Activated T-cell treated with anti-CD3 and anti-CD28 coated beads, Interleukin-2, amount 50 U/mL, for 48 hours (primary cell): ENCODE measurements around the gene KLHL34.

ENCODE experiments used
- DNase-seq, 2 experiments: peaks; one replicate each; pipeline ENCODE4 v3.0.0-alpha.2; 2020

Gene KLHL34, protein sequence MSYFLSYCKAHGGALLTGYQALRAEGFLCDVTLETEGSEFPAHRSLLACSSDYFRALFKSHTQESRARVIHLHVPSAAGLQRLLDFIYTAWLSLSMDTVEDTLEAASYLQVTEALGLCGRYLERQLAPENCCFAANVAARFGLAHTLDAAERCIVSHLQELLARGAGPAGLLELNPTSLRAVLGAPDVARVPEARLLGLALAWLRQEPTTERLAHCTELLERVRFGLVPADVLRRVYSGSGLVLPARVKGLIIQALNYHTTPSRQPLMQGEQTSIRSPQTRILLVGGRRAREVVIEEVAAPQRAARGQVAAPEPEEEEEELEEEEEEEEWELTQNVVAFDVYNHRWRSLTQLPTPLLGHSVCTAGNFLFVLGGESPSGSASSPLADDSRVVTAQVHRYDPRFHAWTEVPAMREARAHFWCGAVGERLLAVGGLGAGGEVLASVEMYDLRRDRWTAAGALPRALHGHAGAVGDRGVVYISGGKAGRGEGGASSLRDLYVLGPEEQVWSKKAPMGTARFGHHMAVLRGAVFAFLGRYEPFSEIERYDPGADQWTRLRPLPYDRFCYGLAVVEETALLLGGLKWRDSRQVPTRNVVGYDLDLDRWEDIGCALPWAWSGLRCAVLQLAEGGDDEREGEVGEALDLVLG

DNA sequence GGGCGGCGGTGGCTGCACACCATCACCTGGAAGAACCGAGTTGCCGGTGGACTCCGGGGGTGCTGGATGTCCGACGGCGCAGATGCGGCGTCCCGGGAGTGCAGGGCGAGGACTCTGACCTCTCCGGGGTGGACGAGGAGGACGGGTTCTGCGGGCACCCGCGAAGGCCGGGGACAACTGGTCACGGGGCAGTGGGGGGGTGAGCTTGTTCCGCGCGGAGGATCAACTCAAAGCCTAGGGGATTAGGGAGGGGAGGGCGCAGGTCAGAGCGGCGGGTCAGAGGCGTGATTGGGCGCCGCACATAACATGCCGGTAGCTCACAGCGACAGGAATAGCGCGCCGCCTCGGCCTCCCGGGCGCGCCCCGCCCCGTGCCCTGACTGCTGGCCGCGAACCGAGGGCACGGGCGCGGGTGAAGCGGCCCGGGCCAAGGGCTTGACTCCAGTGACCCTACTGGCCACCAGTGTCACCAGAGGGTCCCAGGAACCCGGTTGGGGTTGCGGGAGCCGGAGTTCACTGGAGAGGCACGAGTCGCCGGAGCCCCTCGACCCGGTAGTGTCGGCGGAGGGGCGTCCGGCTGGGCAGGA lies at the start of gene KLHL34:
Gene KLHL34, minus strand, starts transcription at position 179 of the 586 bp plus-strand sequence. CDS start 542 bp downstream, outside the sequence.
- peak; percentile 26 to 38 for DNase-seq

DNA sequence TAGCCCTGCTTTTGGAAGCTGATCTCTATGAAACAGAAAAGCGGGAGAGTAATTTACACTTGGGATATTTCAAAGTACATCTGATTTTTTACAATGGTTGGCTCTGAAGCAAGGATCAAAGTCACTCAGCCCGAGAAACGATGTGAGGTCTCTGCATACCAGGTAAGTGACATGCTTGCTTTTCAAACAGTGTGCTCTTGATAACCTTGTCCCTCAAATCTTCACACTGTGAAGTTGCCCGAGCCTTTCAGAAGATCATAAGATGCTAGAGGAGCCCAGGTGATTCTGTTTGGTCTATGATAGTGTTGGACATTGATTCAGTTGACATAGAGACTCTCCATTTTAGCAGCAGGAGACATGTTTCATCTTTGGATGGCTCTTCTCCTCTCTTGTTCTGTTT lies 47.1 kb upstream of the KLHL34 start:
- DNase-seq: no peak

DNA sequence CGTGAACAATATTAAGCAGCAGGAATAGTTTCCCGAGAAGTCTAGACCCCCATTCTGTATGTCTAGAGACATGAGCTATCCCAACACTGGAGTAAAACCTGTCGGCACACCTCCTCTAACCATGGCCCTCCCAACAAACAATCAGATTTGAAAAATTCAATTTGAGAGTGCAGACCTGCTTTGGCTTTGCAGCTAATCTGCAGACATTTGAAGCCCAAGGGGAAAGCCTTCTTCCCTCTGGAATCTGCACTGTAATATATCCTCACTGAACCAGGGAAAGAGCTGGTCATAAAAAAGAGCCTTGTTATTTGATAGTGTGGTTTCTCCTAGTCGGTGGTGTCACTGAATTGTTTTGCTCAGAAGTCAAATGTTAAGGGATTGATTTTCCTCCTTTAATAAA lies 44.6 kb upstream of the KLHL34 start:
- DNase-seq: no peak

DNA sequence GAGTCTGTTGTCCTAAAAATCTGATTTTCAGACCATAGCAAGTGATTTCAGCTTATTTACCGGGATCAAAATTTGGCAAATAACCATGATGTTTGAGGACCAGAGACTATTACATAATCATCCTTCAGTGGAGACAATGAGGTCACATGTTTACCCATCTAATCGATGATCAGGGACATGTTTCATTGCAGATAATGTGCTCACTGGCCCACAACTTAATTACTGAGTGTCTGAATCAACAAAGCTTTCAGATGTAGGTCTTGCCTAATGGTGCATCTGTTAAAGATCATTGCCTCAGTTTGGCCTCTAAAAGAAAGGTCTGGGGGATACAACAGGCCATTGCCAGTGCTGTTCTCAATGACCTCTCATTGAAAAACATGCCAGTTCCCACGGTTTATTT lies 42.8 kb upstream of the KLHL34 start:
- DNase-seq: no peak

DNA sequence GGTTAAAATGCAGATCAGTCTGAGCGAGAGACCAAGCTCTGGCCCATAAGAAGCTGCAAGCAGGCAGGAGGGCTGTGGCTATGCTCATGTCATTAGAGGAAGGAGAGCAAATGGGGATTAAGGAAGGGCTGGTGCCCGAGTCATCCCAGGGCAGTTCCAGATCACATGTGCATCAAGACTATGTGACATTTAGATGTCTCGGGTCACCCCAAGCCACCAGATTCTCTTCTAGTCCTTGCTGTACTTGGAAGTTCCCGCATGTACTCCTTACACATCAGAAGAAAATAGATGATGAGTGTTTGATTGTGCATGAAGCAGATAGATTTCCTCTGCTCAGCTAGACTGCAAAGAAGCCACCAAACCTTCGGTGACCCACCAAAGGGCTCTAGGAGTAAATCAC lies 42.1 kb upstream of the KLHL34 start:
- DNase-seq: no peak

DNA sequence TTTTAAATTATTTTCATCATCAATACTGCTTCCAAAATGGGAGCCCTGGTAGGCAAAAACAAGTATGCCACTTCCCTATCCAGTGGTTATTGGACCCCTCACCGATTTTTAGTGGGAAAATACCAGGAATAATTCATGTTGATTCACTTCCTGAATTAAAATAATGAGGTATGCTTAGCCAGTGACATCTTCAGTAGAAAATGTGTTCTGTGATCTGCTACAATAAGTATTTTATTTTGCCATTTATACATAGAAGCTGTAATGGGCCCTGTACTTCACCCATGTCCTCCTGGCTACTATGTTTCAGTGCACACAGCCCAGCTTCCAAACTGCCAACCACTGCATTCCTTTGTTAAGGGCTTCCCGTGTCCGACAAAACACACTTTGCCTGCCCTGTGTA lies 41.0 kb upstream of the KLHL34 start:
- DNase-seq: no peak

DNA sequence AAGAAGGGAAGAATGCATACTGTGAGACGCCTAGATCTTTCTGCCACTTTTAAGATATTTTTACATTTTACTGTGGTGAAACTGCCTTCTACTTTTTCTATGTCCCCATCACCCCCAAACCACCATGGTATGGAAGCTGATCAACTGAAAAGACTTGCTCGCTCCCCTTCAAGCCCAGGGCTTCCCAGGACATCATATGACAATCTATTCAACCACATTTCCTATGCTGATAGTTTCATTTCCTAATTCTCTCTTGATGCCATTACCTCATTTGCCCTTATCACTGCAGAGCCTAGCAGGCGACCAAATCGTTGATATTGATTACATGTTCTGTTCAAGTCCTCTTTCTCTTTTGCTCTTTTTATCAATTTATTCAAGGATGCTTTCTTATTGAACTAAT lies 40.1 kb upstream of the KLHL34 start:
- no peak for DNase-seq

DNA sequence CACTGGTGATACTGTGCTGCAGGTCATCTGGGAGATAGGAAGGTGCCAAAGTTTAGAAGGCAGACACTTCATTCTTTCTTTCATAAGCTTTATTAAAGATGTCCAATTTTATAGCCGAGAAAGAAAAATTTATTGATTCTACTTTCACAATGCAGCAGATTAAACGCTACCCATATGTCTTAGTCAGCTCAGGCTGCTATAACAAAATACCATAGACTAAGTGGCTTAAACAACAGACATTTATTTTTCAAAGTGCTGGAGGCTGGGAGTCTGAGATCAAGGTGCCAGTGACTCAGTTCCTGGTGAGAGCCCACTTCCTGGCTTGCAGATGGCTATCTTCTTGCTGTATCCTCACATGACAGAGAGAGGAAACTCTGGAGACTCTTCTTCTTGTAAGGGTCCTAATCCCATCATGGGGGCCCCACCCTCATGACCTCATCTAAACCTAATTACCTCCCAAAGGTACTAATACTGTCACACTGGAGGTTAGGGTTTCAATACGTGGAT lies 33.4 kb upstream of the KLHL34 start:
- no peak for DNase-seq

DNA sequence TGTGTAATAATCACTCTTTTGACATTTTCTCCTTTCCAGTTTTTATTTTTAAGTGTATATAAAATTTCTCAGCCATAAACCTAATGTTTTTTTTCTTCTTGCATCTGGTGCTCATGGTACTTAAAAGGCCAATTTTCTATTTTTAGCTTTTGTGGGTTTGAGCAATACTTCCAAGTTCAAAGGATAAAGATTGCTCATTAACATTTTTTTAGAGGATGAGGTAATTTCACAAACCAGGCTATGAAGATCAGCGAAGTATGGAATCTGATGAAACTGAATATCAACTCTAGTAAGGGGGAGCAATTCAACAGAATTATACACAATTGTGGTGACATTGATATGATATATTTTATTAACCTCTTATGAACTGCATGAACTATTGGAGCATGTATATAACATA lies 25.8 kb upstream of the KLHL34 start:
- no peak for DNase-seq

DNA sequence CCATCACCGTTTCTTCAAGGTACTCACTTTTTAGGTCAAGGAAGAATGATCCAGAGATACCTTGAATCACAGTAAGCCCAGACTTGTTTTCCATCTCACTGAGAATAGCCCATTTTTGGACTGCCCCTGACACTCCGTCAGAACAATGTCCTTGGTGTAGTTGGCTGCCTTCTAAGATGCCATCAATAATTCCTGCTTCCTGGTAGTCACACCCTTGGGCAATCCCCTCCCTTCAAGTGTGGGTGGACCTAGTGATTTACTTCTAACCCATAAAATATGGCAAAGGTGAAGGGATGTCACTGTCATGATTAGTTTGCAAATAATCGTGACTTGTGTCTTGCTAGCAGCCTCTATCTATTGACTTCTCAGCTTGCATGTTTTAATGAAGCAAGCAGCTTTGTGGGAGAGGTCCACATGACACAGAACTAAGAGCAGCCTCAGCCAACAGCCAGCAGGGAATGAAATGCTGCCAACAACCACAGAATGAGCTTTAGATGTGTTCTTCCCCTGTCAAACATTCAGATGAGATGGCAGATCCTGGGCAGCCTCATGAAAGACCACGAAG lies 20.0 kb upstream of the KLHL34 start:
- DNase-seq: no peak

DNA sequence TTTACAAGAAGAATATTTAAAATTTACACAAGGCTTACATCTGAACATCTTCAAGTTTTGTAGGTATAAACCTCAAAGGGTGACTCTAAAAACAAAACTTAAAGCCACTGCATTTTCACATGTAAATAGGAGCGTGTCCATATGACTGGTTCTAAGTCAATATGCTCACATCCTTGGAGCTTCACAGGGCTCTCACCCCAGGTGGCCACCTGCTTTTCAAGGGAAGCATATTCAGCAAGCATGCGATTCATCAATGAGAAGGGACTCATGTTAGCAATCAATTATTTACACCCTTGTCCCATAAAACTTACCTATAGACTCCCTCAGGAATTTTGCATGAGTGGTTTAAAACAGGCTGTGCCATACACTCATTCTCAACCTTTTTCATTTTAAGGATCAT lies 17.8 kb upstream of the KLHL34 start:
- DNase-seq: no peak

DNA sequence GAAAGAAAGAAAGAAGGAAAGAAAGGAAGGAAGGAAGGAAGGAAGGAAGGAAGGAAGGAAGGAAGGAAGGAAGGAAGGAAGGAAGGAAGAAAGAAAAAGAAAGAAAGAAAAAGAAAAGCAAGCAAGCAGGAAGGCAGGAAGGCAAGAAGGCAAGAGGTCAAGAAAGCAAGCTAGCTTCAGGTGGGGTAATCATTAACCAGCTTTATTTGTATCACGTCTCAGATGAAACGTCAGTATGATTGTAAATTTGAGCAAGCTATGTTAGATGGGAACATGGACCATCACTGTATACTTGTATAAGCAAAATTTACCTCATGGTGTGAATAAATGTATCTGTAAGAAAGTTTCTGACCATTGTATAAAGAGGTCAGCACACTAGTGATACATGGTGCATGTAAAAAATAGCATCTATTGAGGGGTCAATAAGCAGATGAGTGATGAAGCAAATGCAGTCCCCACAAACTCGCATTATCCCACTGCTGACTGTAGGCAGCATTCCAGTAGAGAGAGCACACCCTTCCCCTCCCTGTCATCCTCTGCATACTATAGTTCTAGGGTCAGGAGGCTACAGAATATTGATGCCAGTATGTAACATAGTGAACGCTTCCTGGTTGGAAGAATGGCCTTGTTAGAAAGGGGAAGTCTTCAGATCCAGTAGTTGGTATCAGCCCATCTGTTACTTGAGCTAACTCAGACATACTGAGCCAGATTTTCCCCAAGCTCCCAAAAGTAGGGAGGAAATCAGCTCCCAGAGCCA lies 16.5 kb upstream of the KLHL34 start:
- DNase-seq: no peak

DNA sequence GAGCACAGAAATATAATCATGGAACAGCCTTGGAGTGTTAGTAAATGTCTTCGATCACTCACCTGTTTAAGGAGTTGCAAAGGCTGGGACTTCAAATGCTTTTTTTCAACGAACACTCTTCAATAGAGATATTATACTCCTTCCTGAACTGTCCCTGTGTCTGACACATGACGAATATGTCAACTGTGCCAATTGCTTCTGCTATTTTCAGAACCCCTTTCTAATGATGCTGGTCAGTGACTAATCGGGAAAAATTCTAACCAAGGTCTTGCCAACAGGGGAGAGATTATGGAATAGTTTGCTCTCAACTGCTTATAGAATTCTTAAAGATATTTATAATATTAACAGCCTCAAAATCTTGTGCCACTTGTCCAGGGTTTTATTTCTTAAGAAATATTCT lies 8.5 kb upstream of the KLHL34 start:
- DNase-seq: no peak

DNA sequence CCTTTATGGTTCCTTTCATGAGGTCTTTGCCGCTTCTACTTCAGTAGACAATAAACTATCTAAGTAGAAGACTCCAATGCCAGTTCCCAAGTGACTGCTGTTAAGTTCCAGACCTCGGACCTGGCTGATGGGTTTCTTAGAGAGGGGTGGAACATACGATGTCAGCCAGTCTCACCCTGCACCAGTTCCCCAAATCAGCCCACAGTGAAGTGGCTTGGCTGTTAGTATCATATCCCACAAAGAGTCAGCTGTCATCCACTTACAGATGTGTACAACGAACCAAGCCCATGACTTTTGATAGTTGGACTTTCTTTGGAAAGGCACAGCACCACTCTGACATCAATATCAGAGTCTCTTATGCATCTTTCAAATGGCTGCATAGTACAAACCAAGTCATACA lies 8.1 kb upstream of the KLHL34 start:
- no peak for DNase-seq

DNA sequence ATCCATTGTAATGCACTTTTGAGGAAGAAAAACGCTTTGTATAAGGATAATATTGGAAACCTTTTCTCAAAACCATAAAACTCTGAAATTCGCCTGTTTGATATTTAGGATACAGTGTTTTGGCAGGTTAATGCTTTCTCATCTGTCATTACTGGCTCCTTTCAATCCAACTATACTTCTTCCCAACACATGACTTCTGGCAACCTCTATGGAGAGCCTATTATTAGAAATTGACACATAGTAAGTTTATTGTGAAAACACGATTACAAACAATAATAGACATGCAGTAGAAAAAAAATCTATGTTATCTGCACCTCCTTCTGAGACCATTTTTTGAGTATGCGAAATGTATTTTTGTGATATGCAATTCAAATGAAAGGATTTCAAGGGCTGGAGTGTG lies 4.6 kb upstream of the KLHL34 start:
- no peak for DNase-seq

DNA sequence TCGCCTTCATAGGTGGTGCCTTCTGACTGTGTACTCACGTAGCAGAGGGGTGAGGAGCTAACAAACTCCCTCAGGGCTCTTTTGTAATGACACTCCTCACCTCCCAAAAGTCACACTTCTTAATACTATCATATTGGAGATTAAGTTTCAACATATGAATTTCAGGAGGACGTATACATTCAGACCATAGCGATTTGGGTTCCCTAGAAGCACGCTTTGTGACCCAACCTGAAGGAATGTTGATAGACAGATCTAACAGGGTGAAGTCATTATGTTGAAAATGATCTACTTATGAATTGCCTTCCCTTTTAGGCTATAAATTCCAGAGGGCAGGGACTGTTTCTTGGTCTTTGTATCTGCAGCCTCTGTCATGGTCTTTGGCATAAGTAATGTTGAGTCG lies 3.2 kb upstream of the KLHL34 start:
- DNase-seq: no peak

DNA sequence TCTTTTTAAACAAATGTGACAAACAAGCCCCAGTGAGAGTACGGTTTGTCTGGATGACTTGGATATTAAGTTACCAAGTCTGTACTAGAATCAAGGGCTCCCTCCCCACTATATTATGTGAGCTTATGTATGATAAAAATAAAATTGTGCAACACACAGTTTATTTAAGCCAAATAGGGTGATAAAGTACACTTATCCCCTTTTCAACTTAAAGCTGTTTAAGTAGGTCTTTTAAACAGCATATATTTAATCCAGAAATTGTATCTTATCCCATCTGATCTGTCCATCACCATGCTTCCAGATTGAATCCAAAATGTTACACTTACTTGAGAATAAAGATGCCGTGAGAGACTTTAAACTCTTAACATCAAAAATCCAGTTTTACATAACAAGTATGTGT lies 2.0 kb upstream of the KLHL34 start:
- DNase-seq: no peak

DNA sequence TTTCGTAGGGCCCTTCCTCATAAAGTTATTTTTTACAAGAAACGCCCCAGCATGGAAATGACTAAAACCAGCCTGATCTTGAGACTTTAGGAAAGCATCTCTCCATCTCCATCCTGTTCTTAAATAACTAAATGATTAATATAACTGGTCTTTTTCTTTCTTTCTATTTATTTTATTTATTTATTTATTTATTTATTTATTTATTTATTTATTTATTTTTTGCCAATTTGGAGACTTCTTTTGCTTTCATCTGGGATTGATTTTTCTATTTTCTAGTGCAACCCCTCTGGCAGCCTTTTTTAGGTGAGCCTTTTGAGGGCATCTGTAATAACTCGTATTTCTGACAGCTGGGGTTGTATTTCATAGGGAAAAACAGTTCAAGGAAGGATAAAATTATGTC lies 1.2 kb upstream of the KLHL34 start:
- no peak for DNase-seq

DNA sequence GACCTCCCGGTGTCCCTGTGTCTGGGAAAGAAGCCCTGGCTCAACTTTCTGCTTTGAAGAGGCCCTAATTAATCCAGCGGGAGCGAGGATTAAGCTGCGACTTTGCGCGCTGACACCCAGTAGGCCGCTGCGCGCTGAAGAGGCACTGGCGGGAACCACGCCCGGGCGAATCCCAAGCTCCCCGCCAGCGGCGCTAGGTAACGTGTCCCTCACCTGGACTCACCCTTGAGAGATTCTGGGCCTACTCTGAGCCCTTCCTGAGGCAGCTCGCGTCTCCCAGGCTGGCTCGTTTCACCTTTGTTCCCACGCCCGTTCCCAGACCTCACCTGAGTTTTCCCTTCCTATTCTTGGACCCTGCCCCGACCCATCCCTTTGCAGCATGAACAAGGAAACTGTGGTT lies 616 bp upstream of the KLHL34 start:
- peak in 1 of 2 experiments; percentile 21 for DNase-seq

DNA sequence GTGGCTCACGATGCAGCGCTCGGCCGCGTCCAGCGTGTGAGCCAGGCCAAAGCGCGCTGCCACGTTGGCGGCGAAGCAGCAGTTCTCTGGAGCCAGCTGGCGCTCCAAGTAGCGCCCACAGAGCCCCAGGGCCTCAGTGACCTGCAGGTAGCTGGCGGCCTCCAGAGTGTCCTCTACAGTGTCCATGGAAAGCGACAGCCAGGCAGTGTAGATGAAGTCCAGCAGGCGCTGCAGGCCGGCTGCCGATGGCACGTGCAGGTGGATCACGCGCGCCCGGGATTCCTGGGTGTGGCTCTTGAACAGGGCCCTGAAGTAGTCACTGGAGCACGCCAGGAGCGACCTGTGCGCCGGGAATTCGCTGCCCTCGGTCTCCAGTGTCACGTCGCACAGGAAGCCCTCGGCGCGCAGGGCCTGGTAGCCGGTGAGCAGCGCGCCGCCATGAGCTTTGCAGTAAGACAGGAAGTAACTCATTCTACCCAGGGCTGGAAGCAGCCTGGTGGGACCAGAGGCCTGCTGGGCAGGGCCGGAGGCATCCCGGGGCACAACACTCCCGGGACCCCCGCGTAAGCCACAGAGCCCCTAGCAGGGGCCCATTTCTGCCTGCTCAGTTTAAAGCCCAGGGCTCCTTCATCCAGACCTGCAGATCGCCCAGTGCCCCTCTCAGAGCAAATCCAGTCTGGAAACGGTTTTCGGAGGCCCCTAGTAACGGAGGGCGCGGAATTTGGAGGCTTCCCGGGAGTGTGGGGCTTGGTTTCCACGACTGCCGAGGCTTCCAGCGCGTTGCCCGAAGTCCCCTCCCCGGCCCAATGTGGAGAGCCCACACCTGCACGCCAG lies 595 bp downstream of the KLHL34 start:
- peak in 1 of 2 experiments; percentile 36 for DNase-seq

DNA sequence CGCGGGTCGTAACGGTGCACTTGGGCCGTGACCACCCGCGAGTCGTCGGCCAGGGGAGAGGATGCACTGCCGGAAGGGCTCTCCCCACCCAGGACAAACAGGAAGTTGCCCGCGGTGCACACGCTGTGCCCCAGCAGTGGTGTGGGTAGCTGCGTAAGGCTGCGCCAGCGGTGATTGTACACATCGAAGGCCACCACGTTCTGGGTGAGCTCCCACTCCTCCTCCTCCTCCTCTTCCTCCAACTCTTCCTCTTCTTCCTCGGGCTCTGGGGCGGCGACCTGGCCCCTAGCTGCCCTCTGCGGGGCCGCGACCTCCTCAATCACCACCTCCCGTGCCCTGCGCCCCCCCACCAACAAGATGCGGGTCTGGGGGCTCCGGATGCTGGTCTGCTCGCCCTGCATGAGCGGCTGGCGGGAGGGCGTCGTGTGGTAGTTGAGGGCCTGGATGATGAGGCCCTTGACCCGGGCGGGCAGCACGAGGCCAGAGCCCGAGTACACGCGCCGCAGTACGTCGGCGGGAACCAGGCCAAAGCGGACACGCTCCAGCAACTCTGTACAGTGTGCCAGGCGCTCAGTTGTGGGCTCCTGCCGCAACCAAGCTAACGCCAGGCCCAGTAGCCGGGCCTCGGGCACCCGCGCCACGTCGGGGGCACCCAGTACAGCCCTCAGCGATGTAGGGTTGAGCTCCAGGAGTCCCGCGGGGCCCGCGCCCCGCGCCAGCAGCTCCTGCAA lies 1.4 kb downstream of the KLHL34 start:
- no peak for DNase-seq
